ENCODE data around the gene KCNJ5. TPM values are rescaled to one million over a fixed set of nuclear protein-coding genes. Genes with fewer than 3 reads are reported as not detected.

KCNJ5 gene
- total RNA-seq, 1 experiment from 2014 or later, result 0.17 TPM

DNA sequence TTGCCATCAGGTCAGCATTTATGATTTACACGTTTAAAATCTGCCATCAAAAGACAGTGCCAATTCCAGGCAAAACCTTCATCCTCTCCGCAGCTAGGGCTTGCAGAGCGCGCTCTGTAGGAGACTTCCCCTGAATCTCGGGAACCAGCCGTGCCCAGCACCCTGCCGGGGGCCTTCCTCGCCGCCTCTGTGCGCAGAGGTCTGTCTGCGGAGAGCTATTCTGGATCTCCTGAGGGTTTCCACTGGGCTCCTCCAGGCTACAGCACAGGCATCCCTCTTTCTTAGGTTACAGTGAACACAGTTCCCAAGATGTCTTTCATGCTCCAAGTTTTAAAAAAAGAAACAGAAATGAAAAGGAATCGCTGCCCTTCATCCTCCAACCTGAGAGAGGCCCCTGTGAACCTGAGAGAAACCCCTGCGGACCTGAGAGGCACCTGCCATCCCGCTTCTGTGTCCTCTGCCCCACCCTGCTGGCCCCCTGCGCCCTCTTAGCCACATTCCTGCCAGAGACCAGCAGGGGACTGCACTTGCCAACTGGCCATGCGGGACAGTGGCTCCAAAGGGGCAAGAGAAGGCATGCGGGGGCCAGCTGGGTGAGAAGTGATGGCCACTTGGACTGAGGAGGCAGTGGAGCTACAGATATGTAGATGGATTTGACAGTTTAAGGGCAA lies 35.4 kb downstream of the KCNJ5 start:
- H3K9me3 ChIP-seq (ENCODE audit: control insufficient read depth in 1 of 2, insufficient read depth in 1 of 2, low read depth in 1 of 2, low read length in 2 of 2), result no peaks in the 10 kb centered on the region
- BruUV-seq (replicated peaks), result no TSS peak
- no peaks in the 10 kb centered on the region for H3K4me1 ChIP-seq (ENCODE audit: control insufficient read depth in 1 of 2, insufficient read depth in 2 of 2, low read length in 2 of 2)
- H3K9me2 ChIP-seq (ENCODE audit: insufficient read depth), result no peaks in the 10 kb centered on the region
- ChIA-PET POLR2A (no interaction called here), RAD21 (ENCODE audit: low non-redundant PET in 1 of 2, low total read pairs in 2 of 2, uncharacterized antibody in 2 of 2, unreplicated experiment in 2 of 2) (no interaction called here), CTCF (no interaction called here)
- H3K9ac ChIP-seq (ENCODE audit: low read length), result no peak overlapping the region
- H3K4me3 ChIP-seq (replicated peaks in 1 of 2; ENCODE audit: low read depth in 1 of 2, low read length in 2 of 2), result no peak overlapping the region
- no peaks in the 10 kb centered on the region for H4K20me1 ChIP-seq (ENCODE audit: insufficient read depth)
- DNase-seq (ENCODE audit: low read depth, low spot score) (no peak), ATAC-seq (no peak)
- H3K36me3 ChIP-seq (ENCODE audit: control insufficient read depth in 1 of 2, insufficient read depth in 2 of 2, low read length in 2 of 2), result no peaks in the 10 kb centered on the region
- no peak overlapping the region for H2AFZ ChIP-seq (ENCODE audit: low read depth, low read length, poor library complexity, severe bottlenecking)
- H3K79me2 ChIP-seq (ENCODE audit: insufficient read depth, low read length), result no peaks in the 10 kb centered on the region
- H3K27ac ChIP-seq (ENCODE audit: low read depth, low read length), result no peak overlapping the region
- intact Hi-C loops (cut with micrococcal nuclease), result no loop called here
- H3K4me2 ChIP-seq (ENCODE audit: low read length), result no peak overlapping the region
- H3K27me3 ChIP-seq (ENCODE audit: insufficient read depth, low read length), result no peaks in the 10 kb centered on the region
- TF ChIP-seq FOSL1 (IDR thresholded peaks at IDR 0.05; ENCODE audit: low read depth) (no peak), CEBPB (IDR thresholded peaks at IDR 0.05; ENCODE audit: low read depth) (no peak), POLR2AphosphoS5 (IDR thresholded peaks at IDR 0.05; ENCODE audit: low read depth, low read length) (no peak), POLR2A (IDR thresholded peaks at IDR 0.05; ENCODE audit: borderline replicate concordance, extremely low read depth, insufficient read depth, insufficient read length) (no peak), TCF7L2 (IDR thresholded peaks at IDR 0.05; ENCODE audit: borderline replicate concordance, extremely low read depth, insufficient read depth, insufficient read length) (no peak), SP1 (IDR thresholded peaks at IDR 0.05; ENCODE audit: low read depth) (no peak), SIN3A (IDR thresholded peaks at IDR 0.05; ENCODE audit: low read depth) (no peak), ZFX (IDR thresholded peaks at IDR 0.05) (no peak), EZH2 (IDR thresholded peaks at IDR 0.05) (no peak), ELF1 (IDR thresholded peaks at IDR 0.05; ENCODE audit: borderline replicate concordance, low read depth) (no peak)
- TF ChIP-seq, protein P1, sequence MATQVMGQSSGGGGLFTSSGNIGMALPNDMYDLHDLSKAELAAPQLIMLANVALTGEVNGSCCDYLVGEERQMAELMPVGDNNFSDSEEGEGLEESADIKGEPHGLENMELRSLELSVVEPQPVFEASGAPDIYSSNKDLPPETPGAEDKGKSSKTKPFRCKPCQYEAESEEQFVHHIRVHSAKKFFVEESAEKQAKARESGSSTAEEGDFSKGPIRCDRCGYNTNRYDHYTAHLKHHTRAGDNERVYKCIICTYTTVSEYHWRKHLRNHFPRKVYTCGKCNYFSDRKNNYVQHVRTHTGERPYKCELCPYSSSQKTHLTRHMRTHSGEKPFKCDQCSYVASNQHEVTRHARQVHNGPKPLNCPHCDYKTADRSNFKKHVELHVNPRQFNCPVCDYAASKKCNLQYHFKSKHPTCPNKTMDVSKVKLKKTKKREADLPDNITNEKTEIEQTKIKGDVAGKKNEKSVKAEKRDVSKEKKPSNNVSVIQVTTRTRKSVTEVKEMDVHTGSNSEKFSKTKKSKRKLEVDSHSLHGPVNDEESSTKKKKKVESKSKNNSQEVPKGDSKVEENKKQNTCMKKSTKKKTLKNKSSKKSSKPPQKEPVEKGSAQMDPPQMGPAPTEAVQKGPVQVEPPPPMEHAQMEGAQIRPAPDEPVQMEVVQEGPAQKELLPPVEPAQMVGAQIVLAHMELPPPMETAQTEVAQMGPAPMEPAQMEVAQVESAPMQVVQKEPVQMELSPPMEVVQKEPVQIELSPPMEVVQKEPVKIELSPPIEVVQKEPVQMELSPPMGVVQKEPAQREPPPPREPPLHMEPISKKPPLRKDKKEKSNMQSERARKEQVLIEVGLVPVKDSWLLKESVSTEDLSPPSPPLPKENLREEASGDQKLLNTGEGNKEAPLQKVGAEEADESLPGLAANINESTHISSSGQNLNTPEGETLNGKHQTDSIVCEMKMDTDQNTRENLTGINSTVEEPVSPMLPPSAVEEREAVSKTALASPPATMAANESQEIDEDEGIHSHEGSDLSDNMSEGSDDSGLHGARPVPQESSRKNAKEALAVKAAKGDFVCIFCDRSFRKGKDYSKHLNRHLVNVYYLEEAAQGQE (IDR thresholded peaks at IDR 0.05; ENCODE audit: low read depth), result no peak
- TF ChIP-seq, protein P2, sequence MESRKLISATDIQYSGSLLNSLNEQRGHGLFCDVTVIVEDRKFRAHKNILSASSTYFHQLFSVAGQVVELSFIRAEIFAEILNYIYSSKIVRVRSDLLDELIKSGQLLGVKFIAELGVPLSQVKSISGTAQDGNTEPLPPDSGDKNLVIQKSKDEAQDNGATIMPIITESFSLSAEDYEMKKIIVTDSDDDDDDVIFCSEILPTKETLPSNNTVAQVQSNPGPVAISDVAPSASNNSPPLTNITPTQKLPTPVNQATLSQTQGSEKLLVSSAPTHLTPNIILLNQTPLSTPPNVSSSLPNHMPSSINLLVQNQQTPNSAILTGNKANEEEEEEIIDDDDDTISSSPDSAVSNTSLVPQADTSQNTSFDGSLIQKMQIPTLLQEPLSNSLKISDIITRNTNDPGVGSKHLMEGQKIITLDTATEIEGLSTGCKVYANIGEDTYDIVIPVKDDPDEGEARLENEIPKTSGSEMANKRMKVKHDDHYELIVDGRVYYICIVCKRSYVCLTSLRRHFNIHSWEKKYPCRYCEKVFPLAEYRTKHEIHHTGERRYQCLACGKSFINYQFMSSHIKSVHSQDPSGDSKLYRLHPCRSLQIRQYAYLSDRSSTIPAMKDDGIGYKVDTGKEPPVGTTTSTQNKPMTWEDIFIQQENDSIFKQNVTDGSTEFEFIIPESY (IDR thresholded peaks at IDR 0.05; ENCODE audit: extremely low read depth, insufficient replicate concordance, low read length), result no peak
- TF ChIP-seq, protein P3, sequence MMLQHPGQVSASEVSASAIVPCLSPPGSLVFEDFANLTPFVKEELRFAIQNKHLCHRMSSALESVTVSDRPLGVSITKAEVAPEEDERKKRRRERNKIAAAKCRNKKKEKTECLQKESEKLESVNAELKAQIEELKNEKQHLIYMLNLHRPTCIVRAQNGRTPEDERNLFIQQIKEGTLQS (IDR thresholded peaks at IDR 0.05), result no peak
